Keratinocyte (primary cell): Measurements from ENCODE around the gene HIF1A.

ENCODE experiments used
- CTCF ChIP-seq, 3 experiments: IDR thresholded peaks in 1 of 3; conservative IDR thresholded peaks in 1 of 3; optimal IDR thresholded peaks in 1 of 3; 2 replicates in 2 of 3; 3 replicates in 1 of 3; pipeline versions ENCODE3 to v1.5.1; 2011; ENCODE audit warnings: low read length in 3 of 3, mild to moderate bottlenecking in 3 of 3, moderate library complexity in 2 of 3, control low read depth in 1 of 3, inconsistent platforms in 1 of 3; ENCODE audit not compliant: insufficient read depth in 2 of 3; ENCODE audit errors: extremely low read depth in 1 of 3
- EZH2 ChIP-seq: IDR thresholded peaks from one replicate; pipeline ENCODE4 v1.6.1; 2012; ENCODE audit warnings: inconsistent platforms, mild to moderate bottlenecking, low read length, moderate library complexity

GRCh38 chr14:61744238-61744637, 48.9 kb downstream of the HIF1A start:
- TF ChIP-seq CTCF (optimal IDR thresholded peaks at IDR 0.05 in 1 of 3, IDR thresholded peaks at IDR 0.05 in 1 of 3, conservative IDR thresholded peaks at IDR 0.05 in 1 of 3; ENCODE audit: extremely low read depth in 1 of 3, insufficient read depth in 2 of 3, low read length in 3 of 3) (no peak), EZH2 (no peak)
